B cell (primary cell): ENCODE measurements around the gene CLOCK. TPM values are rescaled to one million over a fixed set of nuclear protein-coding genes. Genes with fewer than 3 reads are reported as not detected.

ENCODE experiments used
- ATAC-seq: fragments of 200-7000 bp; cut with Tn5 transposase; one replicate; pipeline ENCODE4 v1.10.0; 2021; ENCODE audit warnings: low read depth, mild to moderate bottlenecking, moderate number of reproducible peaks, moderate library complexity
- CTCF ChIA-PET: fragments of 350-600 bp; sonication (Branson Sonifier 250); formaldehyde crosslinking; loops from one replicate; lab custom pipeline; 2021; ENCODE audit warnings: antibody characterized with exemption, inconsistent platforms; lab: Charles Lee
- POLR2A ChIA-PET: fragments of 350-600 bp; sonication (Branson Sonifier 250); formaldehyde crosslinking; loops from one replicate; lab custom pipeline; 2021; ENCODE audit warnings: antibody characterized with exemption; lab: Charles Lee
- DNase-seq: peaks from one replicate; pipeline ENCODE4 v3.0.0; 2013
- H2AFZ ChIP-seq: 2 replicates; pipeline ENCODE4 v1.6.1; 2012; ENCODE audit warnings: mild to moderate bottlenecking, low read depth, low read length; ENCODE audit not compliant: insufficient read depth, poor library complexity, severe bottlenecking
- H3K27ac ChIP-seq, 2 donors: 1 replicate in 1 of 2; 2 replicates in 1 of 2; pipeline ENCODE4 v1.5.1; 2012 to 2013; ENCODE audit warnings: low read length in 2 of 2, mild to moderate bottlenecking in 2 of 2, moderate library complexity in 1 of 2
- H3K27me3 ChIP-seq, 4 experiments: fragments of 200-600 bp in 1 of 4; sonication (generic) in 1 of 4; replicated peaks in 1 of 4; 1 replicate in 2 of 4; 2 replicates in 2 of 4; pipeline versions ENCODE4 v1.6.1 to v1.7.0; 2013 to 2016; ENCODE audit warnings: low read length in 3 of 4, mild to moderate bottlenecking in 2 of 4, mixed read lengths in 1 of 4, moderate library complexity in 1 of 4; ENCODE audit not compliant: insufficient read depth in 4 of 4, control insufficient read depth in 3 of 4; ENCODE audit errors: control extremely low read depth in 1 of 4
- H3K36me3 ChIP-seq, 2 experiments: replicated peaks in 1 of 2; 1 replicate in 1 of 2; 2 replicates in 1 of 2; pipeline versions ENCODE4 v1.6.1 to v1.7.1; 2013; ENCODE audit warnings: low read length in 1 of 2; ENCODE audit not compliant: insufficient read depth in 2 of 2, control insufficient read depth in 1 of 2; ENCODE audit errors: control extremely low read depth in 1 of 2, extremely low read depth in 1 of 2
- H3K4me1 ChIP-seq, 2 donors: fragments of 200-600 bp in 1 of 2; sonication (generic) in 1 of 2; 1 replicate in 1 of 2; 2 replicates in 1 of 2; pipeline versions ENCODE4 v1.5.1 to v1.6.1; 2013 to 2017; ENCODE audit warnings: low read length in 2 of 2; ENCODE audit not compliant: control insufficient read depth in 2 of 2, insufficient read depth in 2 of 2
- H3K4me2 ChIP-seq: replicated peaks from 2 replicates; pipeline ENCODE3; 2012; ENCODE audit warnings: mild to moderate bottlenecking, low read depth, low read length; ENCODE audit not compliant: poor library complexity, severe bottlenecking
- H3K4me3 ChIP-seq, 5 experiments: fragments of 200-600 bp in 1 of 5; sonication (generic) in 1 of 5; 1 replicate in 3 of 5; 2 replicates in 2 of 5; pipeline versions ENCODE4 v1.5.1 to v1.7.0; 2011 to 2016; ENCODE audit warnings: low read length in 4 of 5, mild to moderate bottlenecking in 4 of 5, low read depth in 2 of 5, control low read depth in 1 of 5, moderate library complexity in 1 of 5; ENCODE audit not compliant: insufficient read depth in 1 of 5; ENCODE audit errors: control extremely low read depth in 1 of 5, extremely low read depth in 1 of 5
- H3K79me2 ChIP-seq: fragments of 200-600 bp; sonication (generic); one replicate; pipeline ENCODE4 v1.6.0; 2016; ENCODE audit warnings: low read length; ENCODE audit not compliant: control insufficient read depth, insufficient read depth
- H3K9ac ChIP-seq: fragments of 200-600 bp; sonication (generic); 2 replicates; pipeline ENCODE4 v1.6.1; 2017; ENCODE audit warnings: mild to moderate bottlenecking, low read length, moderate library complexity
- H3K9me3 ChIP-seq, 3 donors: one replicate each; pipeline versions ENCODE4 v1.6.1 to v1.7.1; 2013; ENCODE audit warnings: low read length in 2 of 3; ENCODE audit not compliant: control insufficient read depth in 2 of 3, insufficient read depth in 1 of 3; ENCODE audit errors: control extremely low read depth in 1 of 3
- H4K20me1 ChIP-seq: 2 replicates; pipeline ENCODE4 v1.6.0; 2012; ENCODE audit warnings: mild to moderate bottlenecking, low read length; ENCODE audit not compliant: insufficient read depth, control insufficient read depth, poor library complexity, severe bottlenecking
- H3K27ac Mint-ChIP-seq: one replicate; pipeline ENCODE4 v1.8.0; 2021; ENCODE audit warnings: mixed read lengths
- H3K27me3 Mint-ChIP-seq: one replicate; pipeline ENCODE4 v1.8.0; 2021; ENCODE audit warnings: mixed read lengths
- H3K4me1 Mint-ChIP-seq: one replicate; pipeline ENCODE4 v1.8.0; 2021; ENCODE audit warnings: mixed read lengths
- H3K4me3 Mint-ChIP-seq: one replicate; pipeline ENCODE4 v1.8.0; 2021; ENCODE audit warnings: mixed read lengths
- H3K9me3 Mint-ChIP-seq: one replicate; pipeline ENCODE4 v1.8.0; 2022; ENCODE audit warnings: mixed read lengths; ENCODE audit not compliant: insufficient read depth
- EZH2 ChIP-seq: IDR thresholded peaks from 2 replicates; pipeline ENCODE4 v1.6.1; 2012; ENCODE audit warnings: borderline replicate concordance, low read depth, mild to moderate bottlenecking, moderate library complexity, low read length; ENCODE audit not compliant: insufficient read depth, poor library complexity, severe bottlenecking
- WGBS: methylation state at CpG from one replicate; pipeline ENCODE4 v1.1.5; 2013; ENCODE audit warnings: missing lambda C conversion rate; ENCODE audit not compliant: insufficient coverage; 5-methylcytosine and 5-hydroxymethylcytosine counted together
- intact Hi-C: fragments of 100-400 bp; cut with micrococcal nuclease; formaldehyde crosslinking; loops from one replicate; pipeline ENCODE4 v1.10.0; 2022
- polyA plus RNA-seq: library from polyadenylated mRNA; depleted of rRNA; stranded (reverse); fragments of >200 nt; gene quantifications from 2 replicates; pipeline ENCODE4 v1.2.3, GENCODE V29; 2012
- total RNA-seq, 2 donors: library from RNA; stranded (reverse); fragments of 120-200 nt in 1 of 2; gene quantifications; 1 replicate in 1 of 2; 2 replicates in 1 of 2; pipeline versions ENCODE4 v1.2.3 to v1.2.4, GENCODE V29; 2013 to 2022

The CLOCK gene
- total and polyA plus RNA-seq, 2 donors (not counting 1 experiment from before 2014, with no cell fraction given), result 2.8 to 14.2 TPM

GRCh38 chr4:55396308-55397125, 150.2 kb downstream of the CLOCK start:
- Histone ChIP-seq H3K4me1 (peaks cover 28 to 33% of the 10 kb centered on the region in 2 donors), H2AFZ (peak overlapping the region; percentile 77), H4K20me1 (peaks cover 44% of the 10 kb centered on the region), H3K79me2 (peaks cover 51% of the 10 kb centered on the region), H3K4me2 (peak overlapping the region; percentile 87), H3K27ac (peak overlapping the region; percentile 91 to 93), H3K27me3 (no peaks in the 10 kb centered on the region), H3K9ac (peak overlapping the region; percentile 76), H3K4me3 (peak overlapping the region; percentile 67 to 94 (median 77)), H3K36me3 (peaks cover 0 to 3% of the 10 kb centered on the region in 2 experiments), H3K9me3 (no peaks in the 10 kb centered on the region)
- under 1% methylated on average over 31 of the region's 41 CpGs for WGBS
- peak overlapping the region; percentile 97 for H3K4me3 Mint-ChIP-seq
- no peak for DNase-seq
- peak; percentile 11 for ATAC-seq
- POLR2A ChIA-PET, result interaction anchor here (1.4 kb wide), 1 partner anchor 150 kb away, joined by 8 read pairs; the partner anchor contains the start of gene CLOCK
- CTCF ChIA-PET, result interaction anchor here (0.7 to 3.7 kb wide), 4 partner anchors 13 to 150 kb away, joined by 3 to 29 read pairs (median 5); partner anchors contain the start of gene SRD5A3
- intact Hi-C loops, result loop anchor here (1.0 to 10.0 kb wide), 5 partner anchors 13 to 1581 kb away; partner anchors contain the start of genes CHIC2, NOA1, POLR2B and REST
- H3K27me3 Mint-ChIP-seq, result no peaks in the 10 kb centered on the region
- H3K9me3 Mint-ChIP-seq, result no peaks in the 10 kb centered on the region
- H3K27ac Mint-ChIP-seq, result peak overlapping the region; percentile 97
- TF ChIP-seq EZH2, result no peak
- H3K4me1 Mint-ChIP-seq, result peaks cover 46% of the 10 kb centered on the region

- ATAC-seq (peak; percentile 91), DNase-seq (peak; percentile 94)
- intact Hi-C loops, result loop anchor here (1.0 to 10.0 kb wide), 10 partner anchors 14 to 1582 kb away; partner anchors contain the start of genes AASDH, CEP135, CHIC2 and CLOCK
- Histone ChIP-seq H3K36me3 (peaks cover 0 to 3% of the 10 kb centered on the region in 2 experiments), H3K9ac (peak within 1 kb of the TSS; percentile 76), H3K27ac (peak within 1 kb of the TSS; percentile 91 to 93), H3K4me1 (peaks cover 28 to 33% of the 10 kb centered on the region in 2 donors), H3K79me2 (peaks cover 44% of the 10 kb centered on the region), H2AFZ (peak within 1 kb of the TSS; percentile 77), H3K27me3 (no peaks in the 10 kb centered on the region), H3K4me2 (peak within 1 kb of the TSS; percentile 87), H3K9me3 (no peaks in the 10 kb centered on the region), H4K20me1 (peaks cover 38% of the 10 kb centered on the region), H3K4me3 (peak within 1 kb of the TSS; percentile 67 to 94 (median 77))
- ChIA-PET CTCF (interaction anchor here (0.6 to 3.7 kb wide), 8 partner anchors 14 to 1582 kb away, joined by 3 to 29 read pairs (median 4); partner anchors contain the start of gene SRD5A3), POLR2A (interaction anchor here (0.6 to 1.4 kb wide), 6 partner anchors 50 to 553 kb away, joined by 3 to 8 read pairs (median 5); partner anchors contain the start of genes CEP135, CLOCK and SRD5A3)
- H3K9me3 Mint-ChIP-seq, result no peaks in the 10 kb centered on the region
- H3K27ac Mint-ChIP-seq, result peak within 1 kb of the TSS; percentile 97
- H3K4me3 Mint-ChIP-seq, result peak within 1 kb of the TSS; percentile 97
- H3K27me3 Mint-ChIP-seq, result no peaks in the 10 kb centered on the region
- no peak for TF ChIP-seq EZH2
- H3K4me1 Mint-ChIP-seq, result peaks cover 39% of the 10 kb centered on the region
- WGBS, result under 1% methylated on average over 95 of the region's 95 CpGs
These were observed 151.0 kb downstream of the CLOCK start, which contains the start of gene TMEM165 for GRCh38 chr4:55395529-55396307. Gene TMEM165, plus strand, starts transcription at chr4:55395957. Its CDS starts 233 bp downstream, at chr4:55396190.
